ENCODE data around the gene ADAM33.

Gene ADAM33

GRCh38 chr20:3729811-3730540 is 48.2 kb upstream of the ADAM33 start:
- no peak overlapping the region for H3K9ac ChIP-seq (ENCODE audit: low read length)
- no peaks in the 10 kb centered on the region for H3K79me2 ChIP-seq (ENCODE audit: low read length)
- peaks cover 43% of the 10 kb centered on the region for H3K27me3 ChIP-seq (replicated peaks; ENCODE audit: insufficient read depth, low read length)
- no peaks in the 10 kb centered on the region for H3F3A ChIP-seq (ENCODE audit: insufficient read depth, low read length)
- no peak for TF ChIP-seq EZH2phosphoT487 (IDR thresholded peaks at IDR 0.05; ENCODE audit: low read length)
- no peak for TF ChIP-seq CTCF (IDR thresholded peaks at IDR 0.05; ENCODE audit: low read length)
- no peak for TF ChIP-seq EZH2 (optimal IDR thresholded peaks at IDR 0.05; ENCODE audit: low read depth, low read length)
- no peak overlapping the region for H2AFZ ChIP-seq (ENCODE audit: low read length)
- H3K4me2 ChIP-seq (ENCODE audit: low read depth, low read length) = no peak overlapping the region
- no peak overlapping the region for H3K27ac ChIP-seq (ENCODE audit: low read length)
- no peak for DNase-seq
- H3K9me2 ChIP-seq (replicated peaks; ENCODE audit: insufficient read depth, low read length) = no peaks in the 10 kb centered on the region
- no peaks in the 10 kb centered on the region for H3K4me1 ChIP-seq (ENCODE audit: low read length)
- no peaks in the 10 kb centered on the region for H3K9me3 ChIP-seq (replicated peaks; ENCODE audit: insufficient read depth, low read length)
- H4K20me1 ChIP-seq (ENCODE audit: insufficient read depth, low read length) = no peaks in the 10 kb centered on the region
- no peaks in the 10 kb centered on the region for H3K36me3 ChIP-seq (replicated peaks; ENCODE audit: insufficient read depth, low read length)
- no peak overlapping the region for H3K4me3 ChIP-seq (ENCODE audit: low read length)

- no peak for TF ChIP-seq EZH2 (optimal IDR thresholded peaks at IDR 0.05; ENCODE audit: low read depth, low read length)
- no peak for TF ChIP-seq EZH2phosphoT487 (IDR thresholded peaks at IDR 0.05; ENCODE audit: low read length)
- TF ChIP-seq CTCF (IDR thresholded peaks at IDR 0.05; ENCODE audit: low read length) = no peak
- H2AFZ ChIP-seq (ENCODE audit: low read length) = no peak overlapping the region
These were observed 47.6 kb upstream of the ADAM33 start for GRCh38 chr20:3729378-3729777.

GRCh38 chr20:3728876-3729275 is 47.1 kb upstream of the ADAM33 start:
- H3K27ac ChIP-seq (ENCODE audit: low read length) = no peak overlapping the region
- DNase-seq = no peak
- H3F3A ChIP-seq (ENCODE audit: insufficient read depth, low read length) = no peaks in the 10 kb centered on the region
- peaks cover 43% of the 10 kb centered on the region for H3K27me3 ChIP-seq (replicated peaks; ENCODE audit: insufficient read depth, low read length)
- no peak overlapping the region for H3K4me2 ChIP-seq (ENCODE audit: low read depth, low read length)
- no peaks in the 10 kb centered on the region for H3K36me3 ChIP-seq (replicated peaks; ENCODE audit: insufficient read depth, low read length)
- H3K9me3 ChIP-seq (replicated peaks; ENCODE audit: insufficient read depth, low read length) = no peaks in the 10 kb centered on the region
- H3K9ac ChIP-seq (ENCODE audit: low read length) = no peak overlapping the region
- H2AFZ ChIP-seq (ENCODE audit: low read length) = no peak overlapping the region
- no peaks in the 10 kb centered on the region for H3K9me2 ChIP-seq (replicated peaks; ENCODE audit: insufficient read depth, low read length)
- no peak overlapping the region for H3K4me3 ChIP-seq (ENCODE audit: low read length)
- H3K4me1 ChIP-seq (ENCODE audit: low read length) = no peaks in the 10 kb centered on the region
- H4K20me1 ChIP-seq (ENCODE audit: insufficient read depth, low read length) = no peaks in the 10 kb centered on the region
- no peaks in the 10 kb centered on the region for H3K79me2 ChIP-seq (ENCODE audit: low read length)
- TF ChIP-seq CTCF (IDR thresholded peaks at IDR 0.05; ENCODE audit: low read length) (no peak), EZH2phosphoT487 (IDR thresholded peaks at IDR 0.05; ENCODE audit: low read length) (no peak), EZH2 (optimal IDR thresholded peaks at IDR 0.05; ENCODE audit: low read depth, low read length) (no peak)

More at GRCh38 chr20:3729378-3729777, 47.6 kb upstream of the ADAM33 start:
- H3K4me2 ChIP-seq (ENCODE audit: low read depth, low read length) = no peak overlapping the region
- no peak overlapping the region for H3K27ac ChIP-seq (ENCODE audit: low read length)
- no peaks in the 10 kb centered on the region for H3K9me2 ChIP-seq (replicated peaks; ENCODE audit: insufficient read depth, low read length)
- no peaks in the 10 kb centered on the region for H4K20me1 ChIP-seq (ENCODE audit: insufficient read depth, low read length)
- DNase-seq = no peak
- no peaks in the 10 kb centered on the region for H3K4me1 ChIP-seq (ENCODE audit: low read length)
- peaks cover 43% of the 10 kb centered on the region for H3K27me3 ChIP-seq (replicated peaks; ENCODE audit: insufficient read depth, low read length)
- H3F3A ChIP-seq (ENCODE audit: insufficient read depth, low read length) = no peaks in the 10 kb centered on the region
- no peak overlapping the region for H3K4me3 ChIP-seq (ENCODE audit: low read length)
- H3K9me3 ChIP-seq (replicated peaks; ENCODE audit: insufficient read depth, low read length) = no peaks in the 10 kb centered on the region
- H3K36me3 ChIP-seq (replicated peaks; ENCODE audit: insufficient read depth, low read length) = no peaks in the 10 kb centered on the region
- no peak overlapping the region for H3K9ac ChIP-seq (ENCODE audit: low read length)
- H3K79me2 ChIP-seq (ENCODE audit: low read length) = no peaks in the 10 kb centered on the region
